Loucy (cell line): ENCODE measurements around the gene GPR61.

Source experiments
- CTCF ChIP-seq: fragments of 200-600 bp; sonication (generic); conservative IDR thresholded peaks from 2 replicates; pipeline ENCODE4 v1.5.1; 2014; ENCODE audit warnings: mild to moderate bottlenecking, antibody characterized with exemption, low read length
- EZH2phosphoT487 ChIP-seq: fragments of 200-600 bp; IDR thresholded peaks from 2 replicates; pipeline ENCODE4 v1.6.1; 2018; ENCODE audit warnings: antibody characterized with exemption, mild to moderate bottlenecking, moderate library complexity, borderline replicate concordance

GRCh38 chr1:109497449-109498160 is 42.1 kb upstream of the GPR61 start:
- no peak for TF ChIP-seq CTCF
- TF ChIP-seq EZH2phosphoT487: no peak
